Lung (tissue), 12 donors: ENCODE measurements around the gene FGFR4. TPM values are rescaled to one million over a fixed set of nuclear protein-coding genes. Genes with fewer than 3 reads are reported as not detected.
A peak's percentile ranks its signal among the peaks of the same experiment; 100 is the strongest.

Source experiments
- ATAC-seq: fragments of 200-7000 bp; cut with Tn5 transposase; one replicate; pipeline ENCODE4 v1.9.1; 2020; ENCODE audit warnings: moderate number of reproducible peaks; ENCODE audit not compliant: insufficient read depth, low FRiP score
- DNase-seq, 3 donors: peaks; one replicate each; pipeline ENCODE4 v3.0.0-alpha.2; 2013 to 2017
- H3K27ac ChIP-seq, 2 donors: one replicate each; pipeline ENCODE4 v1.5.1; 2013; ENCODE audit warnings: mild to moderate bottlenecking in 2 of 2, moderate library complexity in 2 of 2, control low read depth in 1 of 2, inconsistent platforms in 1 of 2, low read depth in 1 of 2, low read length in 1 of 2
- H3K27me3 ChIP-seq, 3 donors: one replicate each; pipeline ENCODE4 v1.5.1; 2013; ENCODE audit warnings: low read length in 2 of 3; ENCODE audit not compliant: control insufficient read depth in 3 of 3, insufficient read depth in 3 of 3
- H3K36me3 ChIP-seq, 4 donors: one replicate each; pipeline ENCODE4 v1.5.1; 2013; ENCODE audit warnings: low read length in 4 of 4, mild to moderate bottlenecking in 1 of 4, moderate library complexity in 1 of 4; ENCODE audit not compliant: control insufficient read depth in 4 of 4, insufficient read depth in 4 of 4
- H3K4me1 ChIP-seq, 5 donors: one replicate each; pipeline ENCODE4 v1.5.1; 2013; ENCODE audit warnings: low read length in 5 of 5, mild to moderate bottlenecking in 2 of 5, moderate library complexity in 1 of 5; ENCODE audit not compliant: control insufficient read depth in 5 of 5, insufficient read depth in 5 of 5
- H3K4me3 ChIP-seq: one replicate; pipeline ENCODE4 v1.5.1; 2013; ENCODE audit warnings: mild to moderate bottlenecking, control low read depth, moderate library complexity
- H3K9ac ChIP-seq, 2 donors: one replicate each; pipeline ENCODE4 v1.5.1; 2013; ENCODE audit warnings: low read length in 2 of 2, control low read depth in 1 of 2; ENCODE audit not compliant: insufficient read depth in 1 of 2
- H3K9me3 ChIP-seq, 4 donors: one replicate each; pipeline ENCODE4 v1.5.1; 2013; ENCODE audit warnings: low read length in 3 of 4, mild to moderate bottlenecking in 1 of 4, moderate library complexity in 1 of 4; ENCODE audit not compliant: control insufficient read depth in 4 of 4, insufficient read depth in 3 of 4
- CTCF ChIP-seq: IDR thresholded peaks from 2 replicates; pipeline ENCODE4 v1.5.1; 2012; ENCODE audit warnings: mild to moderate bottlenecking; ENCODE audit errors: control extremely low read depth, extremely low read depth
- WGBS, 2 donors: extraction: QIAGEN DNeasy Blood & Tissue Kit; methylation state at CpG; one replicate each; pipeline ENCODE4 v1.1.7; 2013; 5-methylcytosine and 5-hydroxymethylcytosine counted together
- polyA plus RNA-seq, 2 donors: library from polyadenylated mRNA; stranded (reverse); fragments of 200-250 nt; gene quantifications; one replicate each; pipeline ENCODE4 v1.2.1, GENCODE V29; 2013
- total RNA-seq, 2 donors: library from RNA; depleted of rRNA in 1 of 2; stranded (reverse); fragments of >200 nt in 1 of 2; gene quantifications; one replicate each; pipeline ENCODE4 v1.2.1, GENCODE V29; 2014 to 2021
- donor health status: control.
- donor health status: control.
- donor health status: Bipolar disorder and iron deficiency.
- donor health status: healthy.
- donor health status: DM: yes; HTN: yes; CAD: no.

FGFR4 gene
- total and polyA plus RNA-seq, 4 donors: 20.9 to 106 (median 43.8) TPM

GRCh38 chr5:177131352-177132135, 44.8 kb downstream of the FGFR4 start:
- Histone ChIP-seq H3K4me1 (peaks cover 11 to 26% (median 17%) of the 10 kb centered on the region in 5 donors), H3K4me3 (no peak overlapping the region), H3K27ac (peak overlapping the region in 1 of 2 donors; percentile 6), H3K36me3 (peaks cover 0 to 14% (median 7%) of the 10 kb centered on the region in 4 donors), H3K9me3 (no peaks in the 10 kb centered on the region), H3K27me3 (no peaks in the 10 kb centered on the region), H3K9ac (no peak overlapping the region)
- 93 to 94% methylated on average over 31 of the region's 31 CpGs for WGBS, 2 donors
- ATAC-seq (no peak), DNase-seq (peak in 1 of 3 donors; percentile 32)
- no peak for TF ChIP-seq CTCF

GRCh38 chr5:177132136-177133095, 45.7 kb downstream of the FGFR4 start:
- Histone ChIP-seq H3K4me3 (peak overlapping the region; percentile 93), H3K9ac (no peak overlapping the region), H3K9me3 (no peaks in the 10 kb centered on the region), H3K27ac (peak overlapping the region; percentile 84 to 96), H3K27me3 (no peaks in the 10 kb centered on the region), H3K36me3 (peaks cover 0 to 21% (median 10%) of the 10 kb centered on the region in 4 donors), H3K4me1 (peaks cover 11 to 30% (median 19%) of the 10 kb centered on the region in 5 donors)
- DNase-seq (peak; percentile 63 to 65 (median 64)), ATAC-seq (peak; percentile 8)
- WGBS, 2 donors: 43 to 51% methylated on average over 76 to 100 of the region's 100 CpGs
- no peak for TF ChIP-seq CTCF

- peak; percentile 87 for ATAC-seq
Observed at GRCh38 chr5:177133096-177133852, 46.6 kb downstream of the FGFR4 start, which contains the start of gene NSD1. NSD1 (plus strand) TSS chr5:177133773; CDS start chr5:177135104, 1,331 bp downstream.

More at GRCh38 chr5:177133096-177133852, 46.6 kb downstream of the FGFR4 start, which contains the start of gene NSD1:
- Histone ChIP-seq H3K36me3 (peaks cover 0 to 21% (median 10%) of the 10 kb centered on the region in 4 donors), H3K27me3 (no peaks in the 10 kb centered on the region), H3K27ac (peak within 1 kb of the TSS; percentile 84 to 96), H3K4me3 (peak within 1 kb of the TSS; percentile 93), H3K9ac (peak within 1 kb of the TSS in 1 of 2 donors; percentile 75), H3K9me3 (no peaks in the 10 kb centered on the region), H3K4me1 (peaks cover 11 to 30% (median 19%) of the 10 kb centered on the region in 5 donors)
- no peak for TF ChIP-seq CTCF
- DNase-seq: peak; percentile 95 to 97 (median 95)
- 1 to 3% methylated on average over 64 to 93 of the region's 93 CpGs for WGBS, 2 donors
